NOMO-1 treated with dmso at 0.1 percent for 144 hours (cell line): ENCODE measurements around the gene RBM8A.

Experiments used
- DNase-seq: peaks from one replicate; lab custom pipeline; 2025; ENCODE audit not compliant: unreplicated experiment; lab: John Stamatoyannopoulos, UW

Gene RBM8A

GRCh38 chr1:145884675-145885074, 42.6 kb downstream of the RBM8A start:
- no peak for DNase-seq

GRCh38 chr1:145879775-145880174, 47.5 kb downstream of the RBM8A start:
- DNase-seq: no peak

DNA sequence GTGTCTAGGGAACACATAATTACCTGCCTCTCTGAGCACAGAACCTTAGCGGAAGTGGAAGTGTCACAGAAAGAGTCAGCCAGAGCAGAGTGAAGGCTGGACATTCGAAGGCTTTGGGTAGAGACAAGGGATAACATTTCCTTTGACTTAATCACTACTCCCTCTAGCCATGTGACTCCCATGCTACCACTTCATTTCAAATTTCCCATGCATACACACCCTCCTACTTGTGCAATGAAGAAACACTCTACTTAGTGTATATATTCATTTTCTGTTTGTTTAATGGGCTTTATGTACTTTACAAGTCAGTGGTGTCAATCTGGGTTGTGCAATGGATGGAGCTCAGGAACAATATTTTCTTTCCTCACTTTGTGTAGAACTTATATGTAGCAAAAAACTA, 48.6 kb downstream of the RBM8A start:
- DNase-seq: no peak

- DNase-seq: no peak
Measured at GRCh38 chr1:145877923-145878486, 49.3 kb downstream of the RBM8A start.

DNA sequence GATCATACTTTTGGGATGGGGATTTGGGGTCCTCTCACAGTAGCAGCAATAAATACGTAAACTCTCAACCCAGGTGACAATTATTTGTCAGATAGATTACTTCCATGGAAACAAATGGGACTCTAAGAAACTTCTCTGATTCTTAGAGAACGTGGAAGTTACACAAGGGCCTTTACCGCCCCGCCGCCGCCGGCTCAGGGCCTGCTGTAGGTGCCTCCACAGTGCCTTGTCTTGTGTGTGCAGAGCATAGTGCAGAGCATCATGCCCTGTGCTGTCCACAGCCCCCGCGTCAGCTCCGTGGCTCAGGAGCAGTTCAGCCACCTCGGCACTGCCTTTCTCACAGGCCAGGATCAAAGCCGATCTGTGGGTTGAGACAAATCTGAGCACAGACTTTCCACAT, 52.6 kb downstream of the RBM8A start:
- no peak for DNase-seq

DNA sequence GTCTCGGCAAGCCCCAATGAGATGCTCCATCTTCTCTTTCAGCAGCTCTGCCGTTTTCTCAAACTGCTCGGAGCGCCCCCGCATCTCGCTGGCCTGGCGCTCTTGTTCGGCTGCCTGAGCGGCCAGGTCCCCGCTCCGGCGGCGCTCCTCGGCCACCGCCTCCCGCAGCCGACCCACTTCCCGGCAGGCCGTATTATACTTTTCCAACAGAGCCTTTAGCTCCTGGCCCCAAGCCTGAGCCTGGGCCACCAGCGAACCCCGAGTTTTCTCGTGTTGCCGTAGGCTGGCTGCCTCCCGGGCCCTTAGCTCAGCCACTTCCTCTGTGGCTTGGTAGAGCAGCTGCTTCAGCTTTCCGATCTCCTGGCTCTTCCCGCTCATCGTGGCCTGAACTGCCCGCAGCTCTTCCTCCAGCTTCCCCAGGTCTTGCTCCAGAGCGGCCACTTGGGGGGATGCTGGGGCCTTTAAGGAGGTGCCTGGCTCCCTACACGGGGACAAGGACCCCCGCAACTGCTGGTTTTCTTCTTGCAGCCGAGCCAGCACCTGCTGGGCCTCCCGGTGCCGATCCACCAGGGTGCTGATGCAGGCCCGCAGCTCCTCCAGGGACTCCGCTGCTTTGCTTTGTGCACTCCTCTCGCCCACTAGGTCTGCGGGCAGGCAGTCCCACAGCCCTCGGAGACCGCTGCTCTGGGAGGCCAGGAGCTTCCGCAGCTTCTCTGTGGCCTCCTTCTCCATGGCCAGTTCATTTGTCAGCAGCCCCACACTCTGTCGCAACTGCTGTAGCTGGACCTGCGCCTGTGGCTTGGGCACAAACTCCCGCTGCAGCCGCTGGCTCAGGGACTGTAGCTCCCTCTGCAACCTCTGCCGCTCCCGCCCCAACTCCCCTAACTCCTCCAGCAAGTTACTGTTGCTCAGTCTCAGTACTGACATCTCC, 55.0 kb downstream of the RBM8A start:
- DNase-seq: peak; percentile 42
